ENCODE results near the gene ADCY10.
A peak's percentile ranks its signal among the peaks of the same experiment; 100 is the strongest.

ADCY10 gene

DNA sequence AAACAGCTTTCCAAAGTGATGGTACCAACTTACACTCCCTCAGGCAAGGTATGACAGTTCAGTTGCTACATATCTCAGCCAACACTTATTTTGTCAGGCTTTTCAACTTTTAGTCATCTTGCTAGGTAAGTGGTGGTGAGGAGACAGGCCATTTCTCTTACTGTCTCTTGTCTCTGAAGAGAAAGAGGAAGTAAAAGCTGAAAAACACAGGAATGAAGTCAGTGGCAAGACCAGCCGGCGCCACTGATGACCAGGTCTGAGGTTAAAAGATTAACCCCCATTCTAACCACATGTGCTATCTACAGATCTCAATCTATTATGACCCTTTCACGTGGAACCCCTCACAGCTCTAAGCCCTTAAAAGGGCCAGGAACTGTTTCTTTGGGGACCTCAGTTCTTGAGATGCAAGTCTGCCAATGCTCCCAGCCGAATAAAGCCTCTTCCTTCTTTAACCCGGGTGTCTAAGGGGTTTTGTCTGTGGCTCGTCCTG lies 4.2 kb downstream of the ADCY10 start:
- DNase-seq (ENCODE audit: low spot score): no peak
- in situ Hi-C loops (cut with MboI; ENCODE audit: low sequenced_read_pairs, unreplicated experiment): no loop called here

DNA sequence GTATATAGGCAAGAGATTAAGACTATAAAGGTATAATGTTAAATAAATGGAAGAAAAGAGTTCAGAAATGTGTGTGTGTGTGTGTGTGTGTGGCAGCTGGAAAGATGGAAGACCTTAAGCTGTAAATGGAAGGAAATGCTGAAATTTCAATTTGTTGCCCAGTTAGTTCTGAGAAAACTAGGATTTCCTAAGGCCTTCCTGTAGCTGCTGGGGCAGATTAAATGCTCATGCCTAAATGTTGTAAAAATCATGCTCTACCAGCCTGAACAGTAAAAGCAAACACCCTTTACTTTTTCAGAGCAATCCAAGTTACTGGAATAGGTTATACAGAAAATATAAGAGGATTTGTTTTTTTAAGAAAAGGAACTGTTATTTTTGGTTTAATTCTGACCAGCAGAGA lies 8.3 kb downstream of the ADCY10 start:
- in situ Hi-C loops (cut with MboI; ENCODE audit: low sequenced_read_pairs, unreplicated experiment): no loop called here
- TF ChIP-seq, protein P1, sequence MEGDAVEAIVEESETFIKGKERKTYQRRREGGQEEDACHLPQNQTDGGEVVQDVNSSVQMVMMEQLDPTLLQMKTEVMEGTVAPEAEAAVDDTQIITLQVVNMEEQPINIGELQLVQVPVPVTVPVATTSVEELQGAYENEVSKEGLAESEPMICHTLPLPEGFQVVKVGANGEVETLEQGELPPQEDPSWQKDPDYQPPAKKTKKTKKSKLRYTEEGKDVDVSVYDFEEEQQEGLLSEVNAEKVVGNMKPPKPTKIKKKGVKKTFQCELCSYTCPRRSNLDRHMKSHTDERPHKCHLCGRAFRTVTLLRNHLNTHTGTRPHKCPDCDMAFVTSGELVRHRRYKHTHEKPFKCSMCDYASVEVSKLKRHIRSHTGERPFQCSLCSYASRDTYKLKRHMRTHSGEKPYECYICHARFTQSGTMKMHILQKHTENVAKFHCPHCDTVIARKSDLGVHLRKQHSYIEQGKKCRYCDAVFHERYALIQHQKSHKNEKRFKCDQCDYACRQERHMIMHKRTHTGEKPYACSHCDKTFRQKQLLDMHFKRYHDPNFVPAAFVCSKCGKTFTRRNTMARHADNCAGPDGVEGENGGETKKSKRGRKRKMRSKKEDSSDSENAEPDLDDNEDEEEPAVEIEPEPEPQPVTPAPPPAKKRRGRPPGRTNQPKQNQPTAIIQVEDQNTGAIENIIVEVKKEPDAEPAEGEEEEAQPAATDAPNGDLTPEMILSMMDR (IDR thresholded peaks at IDR 0.05; ENCODE audit: borderline replicate concordance, control extremely low read depth, extremely low read depth, insufficient read depth, missing control alignments): no peak

More for the DNA sequence above, 4.2 kb downstream of the ADCY10 start:
- TF ChIP-seq, protein P1 (IDR thresholded peaks at IDR 0.05; ENCODE audit: borderline replicate concordance, control extremely low read depth, extremely low read depth, insufficient read depth, missing control alignments): no peak

DNA sequence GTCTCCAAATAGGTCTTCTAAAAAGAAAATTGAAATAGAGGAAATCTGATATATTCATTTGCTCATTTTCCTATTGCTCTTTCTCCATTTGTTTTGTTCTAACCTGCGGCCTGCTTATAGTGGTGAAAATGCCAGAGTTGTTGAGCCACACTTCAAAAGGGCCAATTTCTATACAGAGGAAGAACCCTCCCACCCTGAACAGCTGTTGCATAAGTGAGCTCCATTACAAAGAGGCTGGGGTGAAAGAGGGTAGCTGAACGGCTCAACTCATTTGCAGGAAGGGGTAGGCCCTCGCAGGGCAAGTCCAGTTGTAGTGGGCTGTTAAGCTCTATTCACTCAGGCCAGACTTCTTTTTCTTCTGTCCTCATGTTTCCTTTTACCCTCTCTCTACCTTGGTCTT lies 8.8 kb downstream of the ADCY10 start:
- DNase-seq (ENCODE audit: low spot score): no peak
- TF ChIP-seq, protein P1 (IDR thresholded peaks at IDR 0.05; ENCODE audit: borderline replicate concordance, control extremely low read depth, extremely low read depth, insufficient read depth, missing control alignments): no peak
- in situ Hi-C loops (cut with MboI; ENCODE audit: low sequenced_read_pairs, unreplicated experiment): no loop called here

More for the DNA sequence above, 8.3 kb downstream of the ADCY10 start:
- no peak for DNase-seq (ENCODE audit: low spot score)

DNA sequence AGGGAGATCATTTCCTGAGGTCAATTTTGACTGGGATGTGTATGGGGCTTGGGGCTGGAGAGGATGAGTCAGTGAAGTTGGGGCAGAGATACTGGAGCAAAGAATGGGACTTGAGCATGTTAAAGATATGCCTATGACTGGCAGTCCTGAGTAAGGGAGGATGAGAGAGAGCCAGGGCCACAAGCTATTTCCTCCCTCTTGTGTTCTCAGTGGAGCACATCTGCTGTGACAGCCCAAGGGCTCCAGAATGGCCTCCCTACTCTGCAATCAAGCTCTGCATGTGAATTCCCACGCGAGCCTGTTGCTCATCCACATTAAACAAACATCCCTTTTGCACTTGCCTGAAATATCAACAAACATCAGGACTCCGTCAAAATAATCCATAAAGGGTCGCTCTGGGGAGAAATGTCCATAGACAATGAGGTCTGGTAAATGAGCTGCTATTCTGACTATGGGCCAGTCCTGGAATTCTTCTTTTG lies 9.2 kb downstream of the ADCY10 start:
- in situ Hi-C loops (cut with MboI; ENCODE audit: low sequenced_read_pairs, unreplicated experiment): no loop called here
- TF ChIP-seq, protein P1 (IDR thresholded peaks at IDR 0.05; ENCODE audit: borderline replicate concordance, control extremely low read depth, extremely low read depth, insufficient read depth, missing control alignments): no peak
- DNase-seq (ENCODE audit: low spot score): no peak

DNA sequence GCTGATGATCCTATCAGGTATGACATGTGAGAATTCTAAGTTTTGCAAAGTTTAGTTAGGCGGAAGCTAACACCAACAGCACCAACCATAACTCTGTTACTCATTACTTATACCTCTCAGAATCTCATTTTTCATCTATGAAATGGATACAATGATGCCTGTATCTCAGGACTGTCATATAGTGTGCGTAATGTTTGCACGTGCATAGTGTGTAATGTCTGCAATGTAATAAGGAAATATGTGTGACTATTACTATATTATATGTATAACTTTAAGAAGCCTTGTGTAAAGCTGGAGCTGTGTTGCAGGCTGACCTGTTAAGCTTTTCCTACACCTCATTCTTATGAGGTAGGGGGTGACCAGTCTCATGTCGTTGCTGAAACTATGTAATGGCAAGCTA lies 13.0 kb downstream of the ADCY10 start:
- DNase-seq (ENCODE audit: low spot score): no peak
- TF ChIP-seq, protein P1 (IDR thresholded peaks at IDR 0.05; ENCODE audit: borderline replicate concordance, control extremely low read depth, extremely low read depth, insufficient read depth, missing control alignments): no peak
- in situ Hi-C loops (cut with MboI; ENCODE audit: low sequenced_read_pairs, unreplicated experiment): no loop called here

DNA sequence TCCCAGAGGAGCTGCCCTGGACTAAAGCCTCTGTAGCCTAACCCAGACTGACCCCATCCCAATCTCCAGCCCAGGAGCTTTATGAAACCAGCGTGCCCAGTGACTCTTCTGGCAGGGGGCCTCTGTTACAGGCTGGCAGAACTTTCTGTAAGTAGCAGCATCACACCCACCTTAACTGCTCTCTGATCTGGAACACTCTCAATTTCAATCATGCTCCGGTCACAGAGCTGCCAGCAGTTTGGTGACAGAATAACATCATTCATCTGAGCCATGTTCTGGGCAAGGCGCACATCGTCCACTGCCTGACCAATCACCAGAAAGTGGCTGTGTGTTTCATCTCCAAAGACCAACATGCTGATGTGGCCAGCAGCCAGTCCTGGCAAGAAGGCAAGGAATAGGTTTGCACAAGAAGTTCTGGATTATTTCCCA lies 14.7 kb downstream of the ADCY10 start:
- TF ChIP-seq, protein P1 (IDR thresholded peaks at IDR 0.05; ENCODE audit: borderline replicate concordance, control extremely low read depth, extremely low read depth, insufficient read depth, missing control alignments): no peak
- in situ Hi-C loops (cut with MboI; ENCODE audit: low sequenced_read_pairs, unreplicated experiment): no loop called here
- peak; percentile 53 for DNase-seq (ENCODE audit: low spot score)

All from GM13976 (cell line).